Measurements from ENCODE around the gene FAM81A.
"Not testable (repeated sequence)": the region's sequence is repeated elsewhere in the genome, so short reads cannot be mapped to it uniquely, and the experiment has no call there.

FAM81A gene

DNA sequence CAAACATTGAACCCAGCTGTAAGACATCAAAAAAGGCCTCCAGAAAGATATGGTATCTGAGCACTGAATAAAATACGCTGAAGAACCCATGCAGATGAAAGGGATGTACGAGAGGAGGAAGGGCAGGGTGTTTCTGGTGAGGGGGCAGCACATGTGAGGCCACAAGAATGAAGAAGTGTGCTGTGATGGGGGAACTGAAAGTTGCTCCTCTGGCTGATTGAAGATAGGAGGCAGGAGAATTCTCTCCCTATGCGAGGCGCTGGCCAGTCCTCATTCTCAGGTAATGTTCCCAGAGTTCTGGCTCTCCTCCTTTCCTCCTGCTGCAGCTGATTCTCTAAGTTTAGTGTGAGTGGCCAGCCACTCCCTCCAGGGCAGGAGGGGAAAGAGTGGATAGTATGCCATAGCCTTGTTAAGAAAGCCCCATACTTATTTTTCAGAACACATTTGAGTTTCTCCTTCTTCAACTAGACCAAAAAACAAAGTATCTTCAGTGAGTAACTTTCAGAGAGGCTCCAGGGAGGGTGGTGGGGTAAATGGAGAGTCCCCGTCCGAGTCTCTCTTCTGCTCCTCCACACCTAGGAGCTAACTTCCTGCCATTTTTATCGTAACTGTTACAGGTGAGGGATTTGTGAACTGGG, 38.4 kb upstream of the FAM81A start:
- TF ChIP-seq CTCF (IDR thresholded peaks at IDR 0.05; ENCODE audit: borderline replicate concordance, insufficient read depth, low read depth, low read length): 0 out of 2 replicates have a peak, but pooled peaks have one; percentile 5
- H3K4me3 ChIP-seq (ENCODE audit: low read depth, low read length): peak overlapping the region; percentile 44

GRCh38 chr15:59400103-59400813, 37.7 kb upstream of the FAM81A start:
- no peak for TF ChIP-seq CTCF (IDR thresholded peaks at IDR 0.05; ENCODE audit: borderline replicate concordance, insufficient read depth, low read depth, low read length)
- H3K4me3 ChIP-seq (ENCODE audit: low read depth, low read length): peak overlapping the region; percentile 44

DNA sequence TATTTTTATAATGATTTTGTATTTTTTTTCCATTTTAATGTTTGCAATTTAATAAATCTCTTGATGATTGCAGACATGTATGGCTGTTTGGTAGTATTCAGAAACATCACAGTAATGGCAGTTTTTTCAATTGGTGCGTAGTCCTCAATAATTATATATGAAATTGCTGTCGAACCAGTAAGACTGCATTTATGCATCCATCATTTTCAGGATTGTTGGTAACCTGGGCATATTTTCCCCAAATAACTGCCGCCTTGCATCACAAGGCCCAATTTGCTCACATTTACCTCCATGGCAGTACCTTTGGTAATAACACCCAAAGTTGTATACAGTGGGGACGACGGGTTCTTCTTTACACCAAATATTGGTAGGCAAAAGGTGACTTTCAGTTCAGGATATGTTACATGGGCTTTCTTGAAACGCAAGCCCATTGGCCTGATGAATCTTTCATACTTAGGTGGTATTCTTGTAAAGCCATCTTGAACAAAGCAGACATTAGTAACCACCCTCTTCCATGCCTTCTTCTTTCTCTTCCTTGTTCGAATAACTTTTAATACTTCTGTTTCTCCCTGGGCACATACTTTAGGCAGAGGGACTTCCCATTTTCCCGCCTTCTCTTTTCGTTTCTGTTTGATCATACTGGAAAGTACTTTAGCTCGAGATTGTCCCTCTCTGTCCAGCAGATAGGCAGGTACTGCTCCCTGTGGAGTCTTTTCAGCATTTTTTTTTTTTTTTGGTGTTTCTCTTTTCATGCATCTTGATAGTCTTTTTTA, 36.7 kb upstream of the FAM81A start:
- H3K4me3 ChIP-seq (ENCODE audit: low read depth, low read length): not testable (repeated sequence)

DNA sequence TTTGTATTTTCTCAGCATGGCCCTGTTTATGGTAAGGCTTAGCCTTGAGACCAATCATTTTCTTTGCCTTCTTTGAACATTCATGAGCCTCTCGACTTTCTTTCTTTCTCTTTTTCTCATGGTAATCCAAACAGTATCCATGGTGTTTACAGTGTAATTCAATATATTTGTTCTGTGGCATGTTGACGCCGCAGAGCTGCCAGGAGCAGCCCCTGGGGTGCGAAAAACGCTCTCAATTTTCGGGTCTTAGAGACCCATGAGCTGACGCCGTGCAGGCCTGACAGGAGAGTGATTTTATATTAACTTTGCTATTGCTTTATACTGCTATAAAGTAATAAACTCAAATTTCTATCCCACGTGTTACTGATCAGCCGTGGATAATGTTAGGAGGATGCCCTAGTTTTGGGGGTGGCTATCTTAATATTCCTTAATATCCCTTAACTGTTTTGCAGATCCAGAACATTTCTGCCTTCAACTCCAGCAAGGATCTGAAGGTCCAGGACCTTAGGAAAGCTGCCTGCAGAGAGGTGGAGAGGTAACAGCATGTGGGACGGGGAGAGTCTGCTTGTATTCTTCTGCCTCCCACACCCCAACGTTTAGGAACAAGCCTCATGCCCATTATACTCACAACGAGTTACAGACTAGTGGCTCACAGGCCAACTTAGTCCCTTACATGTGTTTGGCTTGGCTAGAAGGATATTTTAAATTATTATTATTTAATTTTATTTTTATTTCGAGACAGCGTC, 36.0 kb upstream of the FAM81A start:
- no peak overlapping the region for H3K4me3 ChIP-seq (ENCODE audit: low read depth, low read length)
- TF ChIP-seq CTCF (IDR thresholded peaks at IDR 0.05; ENCODE audit: borderline replicate concordance, insufficient read depth, low read depth, low read length): no peak

GRCh38 chr15:59405079-59405478, 32.9 kb upstream of the FAM81A start:
- TF ChIP-seq CTCF (IDR thresholded peaks at IDR 0.05; ENCODE audit: borderline replicate concordance, insufficient read depth, low read depth, low read length): no peak
- H3K4me3 ChIP-seq (ENCODE audit: low read depth, low read length): no peak overlapping the region

DNA sequence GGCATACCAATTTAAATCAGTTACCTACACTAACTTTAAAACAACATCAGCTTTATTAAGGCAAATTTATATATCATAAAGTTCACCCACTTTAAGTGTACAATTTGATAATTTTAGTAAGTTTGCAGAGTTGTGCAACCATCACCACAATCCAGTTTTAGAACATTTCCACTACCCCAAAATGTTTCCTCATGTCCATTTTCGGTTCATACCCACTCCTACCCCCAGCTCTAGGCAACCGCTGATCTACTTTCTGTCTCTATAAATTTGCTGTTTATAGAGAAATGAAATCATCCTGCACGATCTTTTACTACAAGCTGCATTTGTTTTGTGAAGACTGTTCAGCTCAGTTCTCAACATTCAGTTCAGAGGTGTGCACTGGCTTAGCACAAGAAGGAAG, 31.5 kb upstream of the FAM81A start:
- no peak for TF ChIP-seq CTCF (IDR thresholded peaks at IDR 0.05; ENCODE audit: borderline replicate concordance, insufficient read depth, low read depth, low read length)
- H3K4me3 ChIP-seq (ENCODE audit: low read depth, low read length): no peak overlapping the region

GRCh38 chr15:59407946-59408345, 30.0 kb upstream of the FAM81A start:
- H3K4me3 ChIP-seq (ENCODE audit: low read depth, low read length): no peak overlapping the region
- TF ChIP-seq CTCF (IDR thresholded peaks at IDR 0.05; ENCODE audit: borderline replicate concordance, insufficient read depth, low read depth, low read length): no peak

All from GM12875 (cell line).